Thyroid gland (tissue), 4 donors: ENCODE data around the gene HS6ST1. TPM values are rescaled to one million over a fixed set of nuclear protein-coding genes. Genes with fewer than 3 reads are reported as not detected.

ENCODE experiments used
- DNase-seq, 2 donors: peaks; one replicate each; pipeline ENCODE4 v3.0.0-alpha.2; 2019
- H3K27ac ChIP-seq, 3 donors: fragments of 200-600 bp; sonication (generic); 1 replicate in 2 of 3; 2 replicates in 1 of 3; pipeline ENCODE4 v1.5.1; 2016 to 2019; ENCODE audit warnings: mild to moderate bottlenecking in 1 of 3, moderate library complexity in 1 of 3
- H3K27me3 ChIP-seq: fragments of 200-600 bp; sonication (generic); one replicate; pipeline ENCODE4 v1.5.1; 2019
- H3K36me3 ChIP-seq, 2 donors: fragments of 200-600 bp; sonication (generic); one replicate each; pipeline ENCODE4 v1.5.1; 2016 to 2019
- H3K4me1 ChIP-seq, 2 donors: fragments of 200-600 bp; sonication (generic); one replicate each; pipeline ENCODE4 v1.5.1; 2017 to 2019
- H3K4me3 ChIP-seq, 3 donors: fragments of 200-600 bp; sonication (generic); replicated peaks in 1 of 3; 1 replicate in 2 of 3; 2 replicates in 1 of 3; pipeline ENCODE4 v1.5.1; 2016; ENCODE audit warnings: mild to moderate bottlenecking in 1 of 3
- H3K9me3 ChIP-seq: fragments of 200-600 bp; sonication (generic); one replicate; pipeline ENCODE4 v1.5.1; 2017
- POLR2A ChIP-seq, 2 donors: fragments of 450-650 bp; IDR thresholded peaks; one replicate each; pipeline ENCODE4 v1.6.1; 2017; ENCODE audit warnings: antibody characterized with exemption in 2 of 2, mild to moderate bottlenecking in 2 of 2, moderate library complexity in 1 of 2
- WGBS, 2 donors: methylation state at CpG; one replicate each; pipeline ENCODE4 v1.1.5; 2017; 5-methylcytosine and 5-hydroxymethylcytosine counted together
- intact Hi-C: fragments of 100-400 bp; cut with DNase I; formaldehyde crosslinking; loops from one replicate; pipeline ENCODE4 v1.15.1; 2023
- total RNA-seq, 4 donors: library from RNA; depleted of rRNA; stranded (reverse); fragments of >200 nt; gene quantifications; one replicate each; pipeline ENCODE4 v1.2.3, GENCODE V29; 2016
- TF ChIP-seq, protein P1 (sequence below), 6 experiments: fragments of 200-600 bp in 3 of 6; fragments of 450-650 bp in 3 of 6; sonication (generic) in 3 of 6; IDR thresholded peaks; one replicate each; pipeline ENCODE4 v1.5.1; 2016 to 2019; ENCODE audit warnings: antibody characterized with exemption in 6 of 6, mild to moderate bottlenecking in 2 of 6, inconsistent platforms in 1 of 6, moderate library complexity in 1 of 6

Gene HS6ST1
- total RNA-seq, 4 donors from 2014 or later: 27.1 to 35.6 (median 32.5) TPM

DNA sequence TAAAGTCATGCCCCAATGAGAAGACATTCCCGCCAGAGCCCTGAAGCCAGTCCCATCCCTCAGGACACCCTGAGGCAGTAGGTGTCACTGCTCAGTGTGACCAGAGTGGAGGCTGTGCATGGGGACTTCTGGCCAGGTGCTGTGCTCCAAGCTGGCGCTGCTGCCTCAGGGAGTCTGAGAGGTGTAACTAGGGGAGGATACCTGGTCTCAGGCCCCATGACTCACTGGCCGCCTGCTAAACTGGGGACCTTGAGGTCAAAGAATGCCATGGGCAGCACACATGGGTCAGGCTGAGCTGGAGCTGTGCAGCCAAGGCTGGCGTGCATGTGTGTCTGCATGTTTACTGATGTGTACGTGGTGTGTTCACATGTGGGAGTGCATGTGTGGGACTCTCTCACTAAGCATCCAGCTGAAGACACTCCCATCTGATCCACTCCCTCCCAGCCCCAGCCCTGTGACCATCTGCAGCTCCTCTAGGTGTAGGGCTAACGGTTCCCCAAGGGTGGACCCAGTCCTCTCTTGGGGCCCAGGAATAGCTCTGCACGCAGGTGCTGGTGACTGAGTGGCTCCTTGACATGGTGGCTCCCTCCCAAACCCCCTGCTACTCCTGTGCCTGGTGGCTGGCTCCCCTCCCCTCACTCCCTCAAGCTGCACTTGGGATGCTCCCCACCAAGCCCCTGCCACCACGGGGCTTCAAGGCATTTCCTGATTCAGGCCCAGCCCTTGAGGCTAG, 16.5 kb downstream of the HS6ST1 start:
- H3K4me1 ChIP-seq: peaks cover 23 to 27% of the 10 kb centered on the region in 2 donors
- WGBS, 2 donors: 88 to 89% methylated on average over 5 of the region's 8 CpGs

DNA sequence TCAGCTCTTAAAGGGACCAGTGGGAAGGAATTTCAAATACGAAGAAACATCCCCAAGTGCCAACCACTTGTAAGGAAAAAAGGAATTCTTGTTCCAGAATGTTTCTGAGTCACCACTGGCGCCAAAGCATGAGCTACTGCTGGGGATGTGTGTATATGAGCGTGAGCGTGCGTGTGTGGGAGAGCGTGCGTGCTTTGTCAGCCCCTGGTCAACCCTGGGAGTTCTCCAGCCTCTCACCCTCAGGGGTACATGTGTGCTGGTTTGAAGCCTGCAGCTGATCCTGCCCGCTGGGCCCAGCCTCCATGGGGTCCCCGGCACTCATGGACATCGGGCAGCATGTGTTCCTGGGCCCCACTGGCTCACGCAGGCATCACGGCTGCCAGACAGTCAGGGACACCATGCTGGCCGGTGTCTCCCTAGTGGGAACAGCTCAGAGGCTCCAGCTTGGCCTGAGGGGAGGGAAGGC, 17.1 kb downstream of the HS6ST1 start:
- WGBS, 2 donors: 70 to 89% methylated on average over 8 to 9 of the region's 13 CpGs
- no peak overlapping the region for H3K27ac ChIP-seq
- DNase-seq: no peak
- no peak for TF ChIP-seq POLR2A (IDR thresholded peaks at IDR 0.05)
- TF ChIP-seq, protein P1, sequence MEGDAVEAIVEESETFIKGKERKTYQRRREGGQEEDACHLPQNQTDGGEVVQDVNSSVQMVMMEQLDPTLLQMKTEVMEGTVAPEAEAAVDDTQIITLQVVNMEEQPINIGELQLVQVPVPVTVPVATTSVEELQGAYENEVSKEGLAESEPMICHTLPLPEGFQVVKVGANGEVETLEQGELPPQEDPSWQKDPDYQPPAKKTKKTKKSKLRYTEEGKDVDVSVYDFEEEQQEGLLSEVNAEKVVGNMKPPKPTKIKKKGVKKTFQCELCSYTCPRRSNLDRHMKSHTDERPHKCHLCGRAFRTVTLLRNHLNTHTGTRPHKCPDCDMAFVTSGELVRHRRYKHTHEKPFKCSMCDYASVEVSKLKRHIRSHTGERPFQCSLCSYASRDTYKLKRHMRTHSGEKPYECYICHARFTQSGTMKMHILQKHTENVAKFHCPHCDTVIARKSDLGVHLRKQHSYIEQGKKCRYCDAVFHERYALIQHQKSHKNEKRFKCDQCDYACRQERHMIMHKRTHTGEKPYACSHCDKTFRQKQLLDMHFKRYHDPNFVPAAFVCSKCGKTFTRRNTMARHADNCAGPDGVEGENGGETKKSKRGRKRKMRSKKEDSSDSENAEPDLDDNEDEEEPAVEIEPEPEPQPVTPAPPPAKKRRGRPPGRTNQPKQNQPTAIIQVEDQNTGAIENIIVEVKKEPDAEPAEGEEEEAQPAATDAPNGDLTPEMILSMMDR (IDR thresholded peaks at IDR 0.05): no peak
- no peaks in the 10 kb centered on the region for H3K27me3 ChIP-seq
- no peaks in the 10 kb centered on the region for H3K36me3 ChIP-seq
- intact Hi-C loops: no loop called here
- H3K4me1 ChIP-seq: peaks cover 20 to 21% of the 10 kb centered on the region in 2 donors
- H3K4me3 ChIP-seq: no peak overlapping the region
- no peaks in the 10 kb centered on the region for H3K9me3 ChIP-seq

More for the DNA sequence above, 16.5 kb downstream of the HS6ST1 start:
- Histone ChIP-seq H3K27ac (no peak overlapping the region), H3K27me3 (no peaks in the 10 kb centered on the region), H3K9me3 (no peaks in the 10 kb centered on the region), H3K4me3 (no peak overlapping the region), H3K36me3 (no peaks in the 10 kb centered on the region)
- intact Hi-C loops: no loop called here
- TF ChIP-seq, protein P1 (IDR thresholded peaks at IDR 0.05): no peak
- no peak for TF ChIP-seq POLR2A (IDR thresholded peaks at IDR 0.05)
- DNase-seq: no peak

DNA sequence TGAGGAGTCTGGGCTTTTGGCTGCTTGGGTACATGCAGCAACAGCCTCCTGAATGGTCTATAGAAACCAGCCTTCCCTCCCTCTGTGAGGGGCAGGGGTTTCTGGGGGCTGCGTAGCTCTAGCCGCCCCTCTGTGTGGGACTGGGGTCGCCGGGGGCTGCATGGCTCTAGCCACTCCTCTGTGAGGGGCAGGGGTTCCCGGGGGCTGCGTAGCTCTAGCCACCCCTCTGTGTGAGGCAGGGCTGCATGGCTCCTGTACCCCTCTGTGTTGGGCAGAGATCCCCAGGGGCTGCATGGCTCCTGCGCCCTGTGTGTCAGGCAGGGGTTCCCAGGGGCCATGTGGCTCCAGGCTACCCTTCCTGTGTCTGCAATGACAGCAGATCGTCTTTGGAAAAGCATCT, 17.6 kb downstream of the HS6ST1 start:
- H3K4me1 ChIP-seq: peaks cover 15 to 16% of the 10 kb centered on the region in 2 donors
- WGBS, 2 donors: 82 to 90% methylated on average over 2 to 5 of the region's 8 CpGs
- H3K4me3 ChIP-seq: no peak overlapping the region
- DNase-seq: no peak
- H3K36me3 ChIP-seq: no peaks in the 10 kb centered on the region
- no peaks in the 10 kb centered on the region for H3K27me3 ChIP-seq
- H3K27ac ChIP-seq: no peak overlapping the region
- no peaks in the 10 kb centered on the region for H3K9me3 ChIP-seq
- no peak for TF ChIP-seq POLR2A (IDR thresholded peaks at IDR 0.05)
- intact Hi-C loops: no loop called here

DNA sequence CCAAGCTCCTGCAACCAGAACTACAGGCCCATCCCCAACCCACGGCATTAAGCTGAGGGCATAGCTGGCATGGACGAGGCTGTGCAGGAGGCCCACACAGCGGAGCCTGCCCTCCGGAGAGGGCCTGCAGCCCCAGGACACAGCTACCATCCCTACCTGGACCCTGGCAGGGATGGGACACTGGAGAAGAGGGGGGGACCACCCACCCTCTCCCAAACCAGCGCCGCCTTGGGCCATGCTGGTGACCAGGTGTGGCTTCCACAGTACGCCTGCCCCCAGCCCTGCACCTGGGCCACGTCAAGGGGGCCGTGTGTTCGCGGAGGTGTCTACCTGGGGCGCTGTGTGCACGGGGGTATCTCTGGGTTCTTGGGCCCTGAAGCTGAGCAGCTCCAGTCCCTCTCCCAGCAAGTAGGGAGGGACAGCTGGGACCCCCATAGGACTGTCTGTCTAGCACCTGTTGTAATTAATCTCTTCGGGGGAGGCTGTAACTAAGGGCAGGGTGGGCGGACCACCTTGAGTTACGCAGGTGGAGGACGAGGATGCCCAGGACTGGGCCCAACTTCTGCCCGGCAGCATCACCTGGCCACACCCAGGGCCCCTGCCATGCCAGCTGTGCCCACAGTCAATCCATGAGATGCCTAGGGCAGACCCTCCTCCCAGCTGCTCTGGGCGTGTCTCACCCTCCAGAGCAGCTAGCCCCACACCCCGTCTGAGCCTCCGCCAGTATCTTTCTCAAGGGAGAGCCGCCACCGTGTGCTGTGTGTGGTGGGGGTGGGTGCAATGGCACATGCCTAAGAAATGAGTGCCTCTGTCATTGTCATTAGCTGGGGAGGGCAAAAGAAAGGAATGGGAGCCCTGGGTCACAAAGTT, 18.3 kb downstream of the HS6ST1 start:
- Histone ChIP-seq H3K27me3 (no peaks in the 10 kb centered on the region), H3K4me3 (no peak overlapping the region), H3K4me1 (peaks cover 8 to 9% of the 10 kb centered on the region in 2 donors), H3K36me3 (no peaks in the 10 kb centered on the region), H3K9me3 (no peaks in the 10 kb centered on the region), H3K27ac (no peak overlapping the region)
- 92 to 94% methylated on average over 6 to 18 of the region's 23 CpGs for WGBS, 2 donors
- no peak for DNase-seq
- intact Hi-C loops: no loop called here
- TF ChIP-seq, protein P1 (IDR thresholded peaks at IDR 0.05): no peak
- no peak for TF ChIP-seq POLR2A (IDR thresholded peaks at IDR 0.05)

DNA sequence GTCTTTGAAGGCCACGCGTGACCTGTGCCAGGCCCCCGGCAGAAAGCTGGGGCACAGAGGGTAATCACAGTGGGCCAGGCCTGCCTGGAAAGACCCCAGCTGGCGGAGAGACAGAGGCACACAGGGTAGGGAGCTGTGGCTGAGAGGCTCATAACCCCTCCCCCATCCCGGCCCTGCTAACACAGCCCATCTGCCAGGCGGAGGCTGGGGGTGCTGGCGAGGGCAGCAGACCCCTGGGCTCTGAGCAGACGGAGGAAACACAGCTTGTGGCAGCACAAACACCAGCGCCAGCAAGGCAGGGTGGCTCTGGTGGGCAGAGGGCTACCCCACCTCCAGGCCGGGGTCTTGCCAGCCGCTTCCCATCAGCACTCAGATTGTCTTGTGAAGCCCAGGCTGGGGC, 19.0 kb downstream of the HS6ST1 start:
- intact Hi-C loops: no loop called here
- Histone ChIP-seq H3K36me3 (no peaks in the 10 kb centered on the region), H3K4me1 (peaks cover under 1 to 2% of the 10 kb centered on the region in 2 donors), H3K4me3 (no peak overlapping the region), H3K27ac (no peak overlapping the region), H3K27me3 (no peaks in the 10 kb centered on the region), H3K9me3 (no peaks in the 10 kb centered on the region)
- WGBS, 2 donors: 92 to 98% methylated on average over 6 to 9 of the region's 11 CpGs
- no peak for DNase-seq
- no peak for TF ChIP-seq POLR2A (IDR thresholded peaks at IDR 0.05)
- TF ChIP-seq, protein P1 (IDR thresholded peaks at IDR 0.05): no peak
